ENCODE measurements around the gene LMCD1.

DNA sequence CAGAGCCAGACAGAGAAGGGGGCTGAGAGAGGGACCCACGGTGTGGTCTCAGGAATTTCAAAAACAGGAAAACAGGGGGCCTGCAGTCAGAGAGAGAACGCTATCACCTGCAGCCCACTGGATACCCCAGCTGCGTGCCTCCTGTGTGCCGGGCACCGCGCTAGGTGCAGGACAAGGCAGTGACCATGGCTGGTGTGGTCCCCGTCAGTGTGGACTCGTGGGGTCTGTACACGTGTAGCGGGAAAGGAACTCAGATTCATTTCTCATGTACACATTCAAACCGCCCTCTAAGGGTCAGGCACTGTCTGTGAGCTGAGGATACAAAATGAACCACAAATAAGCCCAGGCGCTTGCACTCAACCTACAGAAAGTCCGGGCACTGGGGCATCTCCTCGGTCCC, 122.1 kb downstream of the LMCD1 start:
- TF ChIP-seq CTCF (IDR thresholded peaks at IDR 0.05) (no peak), POLR2A (IDR thresholded peaks at IDR 0.05) (no peak)
